A549 treated with AZD2906 at 1 μM for 4 hours (cell line): ENCODE data around the gene NBPF10. TPM values are rescaled to one million over a fixed set of nuclear protein-coding genes. Genes with fewer than 3 reads are reported as not detected.

Experiments used
- total RNA-seq: library from RNA; stranded (reverse); fragments of 200-300 nt; extraction: Qiagen RNA extraction; gene quantifications from 5 replicates; pipeline ENCODE4 v1.2.3, GENCODE V29; 2022

Gene NBPF10, protein sequence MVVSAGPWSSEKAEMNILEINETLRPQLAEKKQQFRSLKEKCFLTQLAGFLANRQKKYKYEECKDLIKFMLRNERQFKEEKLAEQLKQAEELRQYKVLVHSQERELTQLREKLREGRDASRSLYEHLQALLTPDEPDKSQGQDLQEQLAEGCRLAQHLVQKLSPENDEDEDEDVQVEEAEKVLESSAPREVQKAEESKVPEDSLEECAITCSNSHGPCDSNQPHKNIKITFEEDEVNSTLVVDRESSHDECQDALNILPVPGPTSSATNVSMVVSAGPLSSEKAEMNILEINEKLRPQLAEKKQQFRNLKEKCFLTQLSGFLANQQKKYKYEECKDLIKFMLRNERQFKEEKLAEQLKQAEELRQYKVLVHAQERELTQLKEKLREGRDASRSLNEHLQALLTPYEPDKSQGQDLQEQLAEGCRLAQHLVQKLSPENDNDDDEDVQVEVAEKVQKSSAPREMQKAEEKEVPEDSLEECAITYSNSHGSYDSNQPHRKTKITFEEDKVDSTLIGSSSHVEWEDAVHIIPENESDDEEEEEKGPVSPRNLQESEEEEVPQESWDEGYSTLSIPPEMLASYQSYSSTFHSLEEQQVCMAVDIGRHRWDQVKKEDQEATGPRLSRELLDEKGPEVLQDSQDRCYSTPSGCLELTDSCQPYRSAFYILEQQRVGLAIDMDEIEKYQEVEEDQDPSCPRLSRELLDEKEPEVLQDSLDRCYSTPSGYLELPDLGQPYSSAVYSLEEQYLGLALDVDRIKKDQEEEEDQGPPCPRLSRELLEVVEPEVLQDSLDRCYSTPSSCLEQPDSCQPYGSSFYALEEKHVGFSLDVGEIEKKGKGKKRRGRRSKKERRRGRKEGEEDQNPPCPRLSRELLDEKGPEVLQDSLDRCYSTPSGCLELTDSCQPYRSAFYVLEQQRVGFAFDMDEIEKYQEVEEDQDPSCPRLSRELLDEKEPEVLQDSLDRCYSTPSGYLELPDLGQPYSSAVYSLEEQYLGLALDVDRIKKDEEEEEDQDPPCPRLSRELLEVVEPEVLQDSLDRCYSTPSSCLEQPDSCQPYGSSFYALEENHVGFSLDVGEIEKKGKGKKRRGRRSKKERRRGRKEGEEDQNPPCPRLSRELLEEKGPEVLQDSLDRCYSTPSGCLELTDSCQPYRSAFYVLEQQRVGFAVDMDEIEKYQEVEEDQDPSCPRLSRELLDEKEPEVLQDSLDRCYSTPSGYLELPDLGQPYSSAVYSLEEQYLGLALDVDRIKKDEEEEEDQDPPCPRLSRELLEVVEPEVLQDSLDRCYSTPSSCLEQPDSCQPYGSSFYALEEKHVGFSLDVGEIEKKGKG (N-terminal part only)
- 0.92 to 1.3 TPM (median 1.2 TPM) in 5 replicates for total RNA-seq

DNA sequence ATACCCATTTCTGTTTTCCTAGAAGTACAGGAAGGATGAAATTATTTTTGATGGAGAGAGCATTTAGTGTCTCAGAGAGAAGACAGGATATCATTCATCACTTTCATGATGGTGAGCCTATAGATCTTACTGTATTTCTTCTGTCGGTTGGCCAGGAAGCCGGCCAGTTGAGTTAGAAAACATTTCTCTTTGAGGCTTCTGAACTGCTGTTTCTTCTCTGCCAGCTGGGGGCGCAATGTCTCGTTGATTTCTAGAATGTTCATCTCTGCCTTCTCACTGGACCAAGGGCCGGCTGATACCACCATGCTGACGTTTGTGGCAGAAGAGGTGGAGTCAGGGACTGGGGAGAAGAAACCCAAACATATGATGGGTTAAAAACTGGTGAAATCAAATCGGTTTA, at the start of gene NBPF10:
NBPF10 (minus strand) TSS at position 340 of the 400 bp plus-strand sequence; CDS start at position 305, 35 bp downstream.

Other genes with a start within 250 kb of the NBPF10 start
- 1.3 to 2.1 TPM (median 1.5 TPM) in 5 replicates for gene ITGA10, start 234.8 kb downstream of the NBPF10 start, total RNA-seq
- gene PEX11B, start 226.1 kb downstream of the NBPF10 start, total RNA-seq = 34.4 to 41.1 TPM (median 38.2 TPM) in 5 replicates
- gene RBM8A, start 217.3 kb downstream of the NBPF10 start, total RNA-seq = 212 to 255 TPM (median 223 TPM) in 5 replicates
- gene LIX1L, start 186.8 kb downstream of the NBPF10 start, total RNA-seq = 10.7 to 15.2 TPM (median 12.5 TPM) in 5 replicates
- 0.21 to 0.30 TPM (median 0.25 TPM) in 5 replicates for gene ANKRD34A, start 180.2 kb downstream of the NBPF10 start, total RNA-seq
- gene POLR3GL, start 180.1 kb downstream of the NBPF10 start, total RNA-seq = 11.0 to 12.0 TPM (median 11.4 TPM) in 5 replicates
- 0.24 to 0.89 TPM (median 0.64 TPM) in 5 replicates for gene TXNIP, start 148.2 kb downstream of the NBPF10 start, total RNA-seq
- gene HJV, start 123.1 kb downstream of the NBPF10 start, total RNA-seq = not detected in 5 replicates
- 24.5 to 33.4 TPM (median 31.7 TPM) in 5 replicates for gene NOTCH2NLA, start 84.2 kb upstream of the NBPF10 start, total RNA-seq